GM18511 (cell line): ENCODE data around the gene DEFB124.
"Not testable (repeated sequence)": the region's sequence is repeated elsewhere in the genome, so short reads cannot be mapped to it uniquely, and the experiment has no call there.

ENCODE experiments used
- ATAC-seq: cut with Tn5 transposase; IDR thresholded peaks from one replicate; pipeline ENCODE4 v1.9.1; 2021; ENCODE audit warnings: mild to moderate bottlenecking, moderate library complexity; ENCODE audit not compliant: unreplicated experiment

The DEFB124 gene

DNA sequence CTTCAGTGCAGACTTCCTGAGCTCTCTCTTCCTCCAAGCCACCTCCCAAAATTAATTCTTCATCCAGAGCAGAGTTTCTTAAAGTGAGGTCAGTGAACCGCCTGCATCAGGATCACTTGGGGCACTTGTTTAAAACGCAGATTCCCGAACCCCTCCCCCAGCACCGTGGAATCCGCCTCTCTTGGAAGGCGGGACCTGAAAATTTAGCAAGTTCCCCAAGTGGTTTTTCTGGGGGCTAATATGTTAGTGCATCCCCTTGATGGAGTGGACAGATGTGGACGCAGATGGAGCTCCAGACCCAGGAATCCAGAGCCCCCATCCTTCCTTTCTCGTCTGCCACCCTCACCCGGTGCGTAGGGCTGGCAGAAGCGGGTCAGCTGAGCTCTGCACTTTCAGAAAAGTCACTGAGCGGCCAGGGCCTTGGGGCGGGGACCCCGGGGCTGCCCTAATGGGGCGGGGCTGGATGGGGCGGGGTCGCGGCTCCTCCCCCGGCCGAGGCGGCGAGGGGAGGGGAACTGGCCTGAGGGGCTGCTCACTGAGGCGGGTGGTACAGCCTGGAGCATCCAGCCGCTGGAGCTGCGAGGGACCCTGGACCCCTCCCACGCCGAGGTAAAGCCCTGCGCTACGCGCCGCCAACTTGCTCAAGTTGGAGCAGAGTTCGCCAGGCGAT, at the start of gene DEFB124, which contains the start of gene REM1:
DEFB124 (minus strand) TSS at position 370 of the 670 bp plus-strand sequence. CDS start 2,114 bp downstream, outside the sequence.
REM1 (plus strand) TSS at position 531 of the 670 bp plus-strand sequence. CDS start 1,158 bp downstream, outside the sequence.
- no peak for ATAC-seq

DNA sequence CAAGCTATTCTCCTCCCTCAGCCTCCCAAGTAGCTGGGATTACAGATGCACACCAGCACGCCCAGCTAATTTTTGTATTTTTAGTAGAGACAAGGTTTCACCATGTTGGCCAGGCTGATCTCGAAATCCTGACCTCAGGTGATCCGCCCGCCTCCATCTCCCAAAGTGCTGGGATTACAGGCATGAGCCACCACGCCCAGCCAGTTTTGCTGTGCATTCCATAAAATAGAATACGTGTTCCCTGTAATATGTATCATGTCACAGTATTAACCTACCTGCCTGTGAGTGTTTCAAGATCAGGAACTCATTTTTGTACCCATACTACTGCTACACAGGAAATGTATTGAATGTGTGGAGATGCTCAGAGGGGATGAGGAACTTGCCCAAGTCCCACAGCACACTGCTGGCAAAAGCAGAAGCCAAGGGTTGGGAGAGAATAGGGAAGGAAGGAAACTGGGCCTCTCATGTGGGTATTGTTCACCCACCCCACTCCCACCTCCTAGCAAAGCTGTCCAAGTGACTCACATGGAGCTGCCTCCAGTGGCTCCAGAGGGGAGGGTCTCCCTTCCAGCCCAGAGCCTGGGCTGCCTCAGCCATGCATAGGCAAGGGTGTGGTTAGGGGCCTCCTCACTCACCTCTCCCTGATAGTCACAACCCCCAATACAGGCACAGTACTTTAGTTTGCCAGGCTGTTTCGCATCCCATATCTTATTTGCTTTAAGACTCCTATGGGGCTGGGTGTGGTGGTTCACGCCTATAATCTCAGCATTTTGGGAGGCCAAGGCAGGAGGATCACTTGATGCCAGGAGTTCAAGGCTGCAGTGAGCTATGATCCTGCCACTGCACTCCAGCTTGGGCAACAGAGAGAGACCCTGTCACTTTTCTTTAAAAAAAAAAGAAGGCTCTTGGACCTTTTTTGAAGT, 48.7 kb upstream of the DEFB124 start:
- ATAC-seq = no peak

- ATAC-seq = no peak
These were observed 47.8 kb upstream of the DEFB124 start for GRCh38 chr20:31522731-31523130.

- not testable (repeated sequence) for ATAC-seq
These were observed 46.3 kb upstream of the DEFB124 start for GRCh38 chr20:31521267-31521666.

DNA sequence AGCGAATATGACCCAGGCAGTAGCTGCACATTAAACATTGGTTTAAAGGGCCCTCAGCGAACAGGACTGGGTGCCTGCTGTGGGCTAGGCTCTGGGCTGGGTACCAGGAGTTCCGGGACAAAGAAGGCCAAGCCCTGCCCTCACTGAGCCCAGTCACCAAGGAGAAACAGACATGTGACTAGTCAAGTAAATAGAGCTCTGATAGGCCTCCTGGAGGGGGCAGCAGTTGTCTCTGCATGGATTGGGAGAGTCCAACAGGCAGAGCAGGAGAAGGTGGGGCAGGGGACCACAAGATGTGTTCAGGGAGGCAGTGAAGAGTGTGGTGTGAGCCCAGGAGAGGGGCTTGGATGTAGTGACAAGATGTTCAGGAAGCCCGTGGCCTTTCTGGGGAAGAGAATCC, 42.4 kb upstream of the DEFB124 start:
- ATAC-seq = no peak

GRCh38 chr20:31516651-31517050, 41.7 kb upstream of the DEFB124 start:
- no peak for ATAC-seq

DNA sequence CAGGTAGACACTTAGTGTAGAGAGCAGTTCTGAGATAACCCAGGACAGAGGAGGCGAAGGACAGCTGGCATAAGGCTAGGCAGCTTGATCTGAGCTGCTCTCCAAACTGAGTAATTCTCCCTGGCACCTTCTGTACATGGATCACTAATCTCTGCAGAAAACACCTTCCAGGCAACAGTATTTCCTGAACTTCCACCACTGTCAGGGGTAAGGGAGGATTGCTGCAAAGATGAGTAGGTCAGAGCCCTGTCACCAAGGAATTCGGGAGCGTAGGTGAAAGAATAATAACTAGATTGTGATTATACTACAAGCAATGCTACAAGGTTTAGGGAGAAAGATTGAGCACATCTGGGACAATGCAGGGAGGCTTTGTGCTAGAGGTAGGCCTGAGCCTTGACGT, 41.2 kb upstream of the DEFB124 start:
- no peak for ATAC-seq

GRCh38 chr20:31515775-31516107, 40.8 kb upstream of the DEFB124 start:
- no peak for ATAC-seq

DNA sequence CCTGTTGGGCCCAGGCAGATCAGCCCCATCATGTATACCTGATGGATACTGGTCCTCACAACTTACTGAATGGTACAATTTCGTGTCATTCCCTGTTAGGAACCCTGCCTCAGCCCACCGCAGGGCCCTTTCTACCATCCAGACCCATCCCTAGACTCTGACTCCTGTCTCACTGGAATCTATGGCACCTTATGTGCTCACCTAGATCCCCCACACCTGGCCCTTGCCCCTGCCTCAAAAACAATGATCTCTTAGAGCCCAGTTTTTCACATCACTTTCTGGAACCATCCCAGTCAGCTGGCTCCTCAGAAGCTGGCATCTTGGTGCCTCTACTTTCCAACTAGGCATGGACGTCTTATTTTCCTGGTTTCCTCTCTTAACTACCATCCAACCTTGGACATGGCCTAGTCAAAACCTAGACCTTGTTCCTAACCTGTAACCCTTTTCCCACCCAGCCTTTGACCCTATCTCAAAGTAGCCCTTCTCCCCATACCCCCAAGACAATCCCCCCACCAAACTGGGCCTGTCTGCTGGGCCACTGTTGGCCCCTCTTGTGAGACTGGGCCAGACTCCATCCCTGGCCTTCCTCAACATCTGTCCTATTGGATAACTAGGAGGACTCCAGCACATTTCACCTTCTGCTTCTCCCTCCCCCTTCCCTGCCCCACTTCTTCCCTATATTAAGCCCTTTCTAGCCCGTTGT, 40.3 kb upstream of the DEFB124 start:
- no peak for ATAC-seq

- ATAC-seq = peak; percentile 90
These were observed 39.5 kb upstream of the DEFB124 start, which contains the start of gene HM13 for GRCh38 chr20:31514154-31515071. Gene HM13, plus strand, starts transcription at chr20:31514442. Its CDS starts 110 bp downstream, at chr20:31514552.

- ATAC-seq = no peak
These were observed 33.8 kb upstream of the DEFB124 start for GRCh38 chr20:31508517-31509244.

- no peak for ATAC-seq
These were observed 31.0 kb upstream of the DEFB124 start for GRCh38 chr20:31505903-31506302.

DNA sequence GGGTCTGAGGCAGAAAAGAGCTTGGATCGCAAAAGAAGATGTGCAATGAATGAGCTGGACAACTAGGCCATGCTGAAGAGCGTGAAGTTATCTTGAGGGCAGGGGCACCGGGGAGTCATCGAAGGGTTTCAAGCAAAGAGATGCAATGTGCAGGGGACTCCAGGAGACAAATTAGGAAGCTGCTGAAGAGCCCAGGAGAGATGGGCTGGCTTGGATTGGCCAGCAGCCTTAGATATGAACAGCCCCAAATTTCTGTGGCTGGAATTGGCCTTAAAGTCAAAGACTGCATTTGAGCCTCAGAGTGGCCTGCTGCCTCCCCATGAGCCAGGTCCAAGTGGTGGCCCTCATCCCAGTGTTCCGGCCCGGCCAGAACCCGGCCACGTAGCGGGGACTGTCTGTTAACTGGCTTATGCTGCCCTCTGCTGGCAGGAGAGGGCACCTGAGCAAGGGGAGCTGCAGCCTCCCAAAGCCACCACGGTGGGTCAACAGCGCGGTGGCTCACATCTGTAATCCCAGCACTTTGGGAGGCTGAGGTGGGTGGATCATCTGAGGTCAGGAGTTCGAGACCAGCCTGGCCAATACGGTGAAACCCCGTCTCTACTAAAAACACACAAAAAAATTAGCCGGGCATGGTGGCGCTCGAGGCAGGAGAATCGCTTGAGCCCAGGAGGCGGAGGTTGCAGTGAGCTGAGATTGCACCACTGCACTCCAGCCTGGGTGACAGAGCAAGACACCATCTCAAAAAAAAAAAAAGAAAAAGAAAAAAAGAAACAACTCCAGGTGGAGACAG, 28.2 kb upstream of the DEFB124 start:
- peak; percentile 96 for ATAC-seq

DNA sequence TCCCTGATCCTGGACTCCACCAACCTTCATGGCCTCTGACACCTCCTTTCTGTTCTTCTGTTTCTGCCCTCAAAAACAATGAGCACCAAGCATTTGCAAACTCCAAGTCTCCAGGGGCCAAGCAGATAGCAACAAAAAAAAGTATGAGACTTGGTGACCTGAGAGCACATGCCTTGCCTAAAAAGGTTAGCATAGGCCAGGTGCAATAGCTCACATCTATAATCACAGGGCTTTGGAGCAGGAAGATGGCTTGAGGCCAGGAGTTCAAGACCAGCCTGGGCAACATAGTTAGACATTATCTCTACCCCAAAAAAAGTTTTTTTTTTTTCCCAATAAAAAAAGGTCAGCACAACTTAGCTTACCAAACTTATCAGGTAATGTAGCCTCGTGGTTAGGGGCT, 25.6 kb upstream of the DEFB124 start:
- no peak for ATAC-seq

DNA sequence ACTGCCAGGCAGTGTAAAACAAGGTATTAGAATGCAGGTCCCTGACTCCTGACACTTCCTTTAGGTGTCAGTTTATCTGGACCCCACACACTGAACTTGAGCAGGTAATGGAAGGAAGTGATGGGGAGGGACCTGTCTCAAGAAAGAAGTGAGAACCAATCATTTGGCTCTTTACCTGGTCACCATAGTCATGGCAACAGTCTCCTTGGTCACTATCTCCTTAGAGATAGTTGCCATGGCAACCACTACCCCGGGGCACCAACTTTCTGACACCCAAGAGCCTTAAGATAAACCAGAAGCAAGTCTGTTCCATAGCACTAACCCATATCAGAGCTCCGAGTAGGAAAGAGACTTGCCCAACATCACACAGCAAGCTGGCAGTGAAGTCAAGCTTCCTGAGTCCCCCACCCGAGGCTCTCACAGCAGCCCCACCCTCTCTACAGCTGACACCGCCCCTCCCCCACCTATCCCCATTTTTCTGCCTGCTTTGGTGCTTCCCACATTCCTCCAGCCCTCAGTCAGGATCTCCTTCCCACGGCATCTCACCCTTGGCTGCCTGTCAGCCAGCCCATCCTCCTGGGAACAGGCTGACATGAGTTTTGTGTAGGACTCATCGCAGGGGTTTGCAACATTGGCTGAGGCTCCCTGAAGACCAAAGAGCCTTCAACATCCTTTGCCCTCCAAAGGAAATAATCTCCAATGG, 23.1 kb upstream of the DEFB124 start:
- no peak for ATAC-seq

GRCh38 chr20:31496761-31497295, 21.9 kb upstream of the DEFB124 start:
- ATAC-seq = no peak

DNA sequence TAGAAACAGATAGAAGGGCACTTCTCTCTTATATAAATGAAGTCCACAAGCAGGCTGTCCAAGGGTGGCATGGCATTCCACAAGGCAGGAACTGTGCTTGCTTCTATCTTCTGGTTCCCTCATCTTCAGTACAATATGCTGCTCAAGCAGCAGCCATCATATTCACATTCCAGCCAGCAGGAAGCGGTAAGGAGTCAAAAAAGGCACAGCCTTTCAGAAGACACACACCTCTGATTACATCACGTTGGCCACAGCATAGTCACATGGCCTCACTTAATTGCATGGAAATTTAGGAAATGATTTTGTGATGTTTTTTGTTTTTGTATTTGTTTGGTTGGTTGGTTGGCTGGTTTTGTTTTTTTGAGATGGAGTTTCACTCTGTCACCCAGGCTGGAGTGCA, 19.2 kb upstream of the DEFB124 start:
- ATAC-seq = no peak

DNA sequence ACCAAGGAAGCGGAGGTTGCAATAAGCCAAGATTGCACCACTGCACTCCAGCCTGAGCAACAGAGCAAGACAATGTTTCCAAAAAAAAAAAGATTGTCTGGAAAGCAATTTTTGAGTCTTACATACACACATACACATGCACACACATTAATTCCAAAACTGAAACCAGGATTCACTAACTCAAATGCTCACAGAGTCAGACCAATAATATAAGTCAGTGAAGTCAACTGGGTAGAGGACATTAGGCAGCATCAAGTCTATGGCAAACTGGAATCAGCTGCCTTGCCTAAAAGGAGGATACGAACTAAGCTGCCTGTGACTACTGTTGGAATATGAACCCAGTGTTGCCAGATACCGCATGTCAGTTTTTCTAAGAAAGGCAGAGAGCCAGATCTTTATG, 15.8 kb upstream of the DEFB124 start:
- no peak for ATAC-seq
